BLaER1 (cell line): ENCODE data around the gene SHCBP1L.
A peak's percentile ranks its signal among the peaks of the same experiment; 100 is the strongest.
"Not testable (repeated sequence)": the region's sequence is repeated elsewhere in the genome, so short reads cannot be mapped to it uniquely, and the experiment has no call there.

ENCODE experiments used
- H3K27ac ChIP-seq: shearing (Covaris generic); formaldehyde crosslinking; 2 replicates; pipeline ENCODE4 v1.8.1; 2022
- H3K27me3 ChIP-seq: shearing (Covaris generic); formaldehyde crosslinking; 2 replicates; pipeline ENCODE4 v1.8.1; 2022
- H3K36me3 ChIP-seq: shearing (Covaris generic); formaldehyde crosslinking; 2 replicates; pipeline ENCODE4 v1.8.1; 2022
- H3K4me1 ChIP-seq: shearing (Covaris generic); formaldehyde crosslinking; 2 replicates; pipeline ENCODE4 v1.8.1; 2022
- H3K4me2 ChIP-seq: shearing (Covaris generic); formaldehyde crosslinking; 2 replicates; pipeline ENCODE4 v1.8.1; 2022
- H3K4me3 ChIP-seq: shearing (Covaris generic); formaldehyde crosslinking; 2 replicates; pipeline ENCODE4 v1.8.1; 2022
- H3K9ac ChIP-seq: shearing (Covaris generic); formaldehyde crosslinking; 2 replicates; pipeline ENCODE4 v1.8.1; 2022
- H3K9me3 ChIP-seq: shearing (Covaris generic); formaldehyde crosslinking; 2 replicates; pipeline ENCODE4 v1.8.1; 2022
- H4K20me1 ChIP-seq: shearing (Covaris generic); formaldehyde crosslinking; 2 replicates; pipeline ENCODE4 v1.8.1; 2022
- Cebpa-rat ChIP-seq: shearing (Covaris generic); IDR thresholded peaks from 2 replicates; pipeline ENCODE4 v1.8.1; 2022

The SHCBP1L gene

DNA sequence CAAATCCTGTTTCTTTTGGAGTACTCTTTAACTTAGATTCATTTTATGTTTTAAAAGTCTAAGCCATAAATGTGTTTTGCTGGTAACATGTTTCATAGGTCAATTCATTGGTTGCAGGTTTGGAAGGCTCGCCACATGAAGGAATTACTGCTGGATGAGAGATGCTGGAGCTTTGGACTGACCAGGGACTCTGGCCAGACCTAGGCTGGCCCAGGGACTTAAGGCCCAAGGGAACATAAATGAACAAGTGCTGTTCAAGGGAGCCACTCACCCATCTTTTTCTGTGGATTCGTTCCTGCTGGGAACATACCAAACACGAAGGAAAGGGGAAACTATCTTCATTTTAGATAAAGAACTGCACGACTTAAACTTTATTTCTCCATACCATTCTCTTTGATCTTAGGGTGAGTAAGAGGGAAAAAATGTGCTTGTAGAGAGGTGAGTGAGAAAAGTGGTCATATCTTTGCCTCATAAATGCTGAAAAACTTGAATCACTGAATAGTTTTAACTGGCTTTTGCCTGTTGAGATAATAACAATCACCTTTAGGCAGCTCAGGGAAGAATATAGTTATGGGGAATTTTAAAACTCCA lies 15.3 kb upstream of the SHCBP1L start:
- Histone ChIP-seq H3K9me3 (no peaks in the 10 kb centered on the region), H3K27ac (no peak overlapping the region), H3K9ac (no peak overlapping the region), H3K27me3 (no peaks in the 10 kb centered on the region), H3K4me1 (peaks cover 2% of the 10 kb centered on the region; the same call in 1 of the 2 replicates), H3K4me2 (no peak overlapping the region), H3K36me3 (no peaks in the 10 kb centered on the region), H4K20me1 (no peaks in the 10 kb centered on the region), H3K4me3 (no peak overlapping the region)
- TF ChIP-seq Cebpa-rat: no peak

DNA sequence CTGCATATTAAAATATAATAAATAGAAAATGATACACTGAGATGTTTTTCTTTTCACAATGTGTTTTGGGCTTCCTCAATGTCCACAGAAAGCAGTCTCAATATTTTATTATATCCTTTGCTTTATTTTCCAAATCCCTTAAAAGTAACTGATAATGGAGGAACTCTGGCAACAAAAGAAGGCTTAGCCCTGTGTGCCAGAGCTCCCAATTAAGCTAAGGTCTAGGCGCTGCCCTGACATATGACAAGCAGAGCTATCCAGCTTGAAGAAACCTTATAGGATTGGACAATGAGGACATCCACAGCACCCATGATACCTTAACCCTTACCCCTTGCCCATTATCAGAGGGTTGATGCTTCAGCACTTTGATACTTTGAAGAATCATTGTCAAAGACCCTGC lies 12.9 kb upstream of the SHCBP1L start:
- Histone ChIP-seq H3K9me3 (no peaks in the 10 kb centered on the region), H3K4me1 (peaks cover 9% of the 10 kb centered on the region), H3K4me3 (no peak overlapping the region), H3K27me3 (no peaks in the 10 kb centered on the region), H3K27ac (no peak overlapping the region), H3K4me2 (no peak overlapping the region), H3K9ac (no peak overlapping the region), H3K36me3 (no peaks in the 10 kb centered on the region), H4K20me1 (no peaks in the 10 kb centered on the region)
- no peak for TF ChIP-seq Cebpa-rat

DNA sequence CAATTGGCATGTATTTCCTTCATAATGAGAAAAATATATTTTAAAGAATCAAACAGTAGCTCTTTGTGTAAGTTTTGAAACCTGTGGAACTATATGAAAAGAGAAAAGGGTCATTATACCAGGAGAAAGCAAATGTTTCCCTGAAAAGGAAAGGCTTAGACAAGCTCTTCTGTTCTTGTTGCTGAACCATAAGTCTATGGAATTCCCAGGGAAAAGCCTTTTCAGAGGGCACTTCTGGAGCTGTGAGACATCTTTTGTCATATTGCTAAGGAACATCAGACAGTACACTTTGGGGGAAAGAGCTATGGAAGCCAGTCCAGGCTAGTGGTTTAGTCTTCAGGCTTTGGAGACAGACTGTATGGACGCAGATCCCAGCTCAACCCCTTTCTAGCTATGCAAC lies 12.1 kb upstream of the SHCBP1L start:
- Histone ChIP-seq H3K27me3 (no peaks in the 10 kb centered on the region), H4K20me1 (no peaks in the 10 kb centered on the region), H3K9ac (no peak overlapping the region), H3K4me3 (no peak overlapping the region), H3K9me3 (no peaks in the 10 kb centered on the region), H3K4me2 (no peak overlapping the region), H3K4me1 (peaks cover 9% of the 10 kb centered on the region), H3K36me3 (no peaks in the 10 kb centered on the region), H3K27ac (no peak overlapping the region)
- no peak for TF ChIP-seq Cebpa-rat

DNA sequence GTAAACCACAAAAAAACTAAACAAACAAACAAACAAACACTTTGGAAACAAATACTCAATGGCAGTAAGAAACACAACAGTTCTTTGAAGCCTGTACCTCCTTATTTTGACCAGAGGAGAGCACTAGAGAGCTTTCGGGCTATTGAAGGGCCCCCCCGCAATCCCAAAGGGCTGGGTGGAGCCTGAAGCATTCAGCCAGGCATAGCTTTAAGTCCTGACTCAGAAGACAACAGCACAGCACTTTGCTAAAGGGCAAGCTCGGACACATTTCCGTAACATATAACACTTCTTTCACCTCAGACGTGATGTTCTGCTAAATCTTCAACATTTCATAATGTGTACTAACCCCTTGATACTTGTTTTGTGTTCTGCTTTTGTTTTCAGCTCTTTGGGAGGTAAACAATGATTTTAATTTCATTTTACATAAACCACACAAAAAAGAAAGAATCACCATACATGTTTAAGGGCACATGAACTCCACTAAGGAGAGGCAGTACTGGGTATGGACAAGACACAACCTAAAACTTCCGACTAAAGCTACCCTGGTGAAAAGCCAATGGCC lies 9.7 kb upstream of the SHCBP1L start:
- H3K9me3 ChIP-seq: no peaks in the 10 kb centered on the region; the same call in 1 of the 2 replicates
- no peak overlapping the region for H3K4me3 ChIP-seq
- H3K4me1 ChIP-seq: peaks cover 9% of the 10 kb centered on the region
- TF ChIP-seq Cebpa-rat: no peak
- peak overlapping the region; percentile 62 for H3K4me2 ChIP-seq
- peak overlapping the region; percentile 27; the same call in 1 of the 2 replicates for H3K9ac ChIP-seq
- H3K36me3 ChIP-seq: no peaks in the 10 kb centered on the region
- H3K27ac ChIP-seq: peak overlapping the region; percentile 20; the same call in 1 of the 2 replicates
- H4K20me1 ChIP-seq: no peaks in the 10 kb centered on the region
- no peaks in the 10 kb centered on the region for H3K27me3 ChIP-seq

DNA sequence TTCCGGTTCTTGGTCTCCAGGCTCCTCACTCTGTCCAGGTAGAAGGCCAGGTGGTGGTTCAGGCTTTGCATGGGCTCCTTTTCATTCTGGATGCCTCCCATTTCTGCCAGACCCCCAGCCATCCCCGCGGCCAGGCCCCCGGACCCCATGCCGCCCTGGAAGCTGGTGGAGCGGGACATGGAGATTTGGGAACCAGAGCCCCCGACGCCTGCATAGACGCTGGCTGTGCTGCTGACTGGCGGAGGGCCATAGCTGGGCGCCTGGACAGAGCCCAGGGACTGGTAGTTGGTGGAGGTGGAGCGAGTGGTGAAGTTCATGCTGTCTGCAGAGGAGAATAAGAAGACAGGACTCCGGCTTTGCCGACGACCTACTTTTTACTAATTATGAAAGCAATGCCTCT lies 7.1 kb upstream of the SHCBP1L start:
- H4K20me1 ChIP-seq: no peaks in the 10 kb centered on the region
- no peak overlapping the region for H3K4me2 ChIP-seq
- no peak overlapping the region for H3K9ac ChIP-seq
- H3K27ac ChIP-seq: no peak overlapping the region
- no peak overlapping the region for H3K4me3 ChIP-seq
- H3K27me3 ChIP-seq: no peaks in the 10 kb centered on the region
- H3K36me3 ChIP-seq: no peaks in the 10 kb centered on the region
- H3K4me1 ChIP-seq: peaks cover 9% of the 10 kb centered on the region
- no peak for TF ChIP-seq Cebpa-rat
- no peaks in the 10 kb centered on the region; the same call in 1 of the 2 replicates for H3K9me3 ChIP-seq

DNA sequence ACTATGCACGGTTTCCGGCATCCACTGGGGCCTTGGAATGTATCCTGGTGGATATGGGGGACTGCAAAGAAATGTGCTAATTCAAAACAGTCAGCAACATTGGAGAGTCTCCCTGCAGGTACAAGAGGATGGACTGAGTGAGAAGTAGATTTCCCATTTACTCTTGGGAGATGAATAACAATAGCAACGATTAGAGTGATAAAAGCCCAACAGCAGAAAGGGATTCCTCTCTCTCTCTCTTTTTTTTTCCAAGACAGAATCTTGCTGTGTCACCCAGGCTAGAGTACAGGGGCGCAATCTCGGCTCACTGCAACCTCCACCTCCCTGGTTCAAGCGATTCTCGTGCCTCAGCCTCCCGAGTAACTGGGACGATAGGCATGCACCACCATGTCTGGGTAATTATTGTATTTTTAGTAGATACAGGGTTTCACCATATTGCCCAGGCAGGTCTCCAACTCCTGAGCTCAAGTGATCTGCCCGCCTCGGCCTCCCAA lies 5.0 kb upstream of the SHCBP1L start:
- Histone ChIP-seq H3K27me3 (no peaks in the 10 kb centered on the region), H3K9ac (no peak overlapping the region), H3K27ac (no peak overlapping the region), H3K4me3 (no peak overlapping the region), H3K36me3 (no peaks in the 10 kb centered on the region), H3K9me3 (peaks cover 3% of the 10 kb centered on the region), H4K20me1 (no peaks in the 10 kb centered on the region), H3K4me2 (no peak overlapping the region), H3K4me1 (peaks cover 4% of the 10 kb centered on the region)
- TF ChIP-seq Cebpa-rat: no peak

DNA sequence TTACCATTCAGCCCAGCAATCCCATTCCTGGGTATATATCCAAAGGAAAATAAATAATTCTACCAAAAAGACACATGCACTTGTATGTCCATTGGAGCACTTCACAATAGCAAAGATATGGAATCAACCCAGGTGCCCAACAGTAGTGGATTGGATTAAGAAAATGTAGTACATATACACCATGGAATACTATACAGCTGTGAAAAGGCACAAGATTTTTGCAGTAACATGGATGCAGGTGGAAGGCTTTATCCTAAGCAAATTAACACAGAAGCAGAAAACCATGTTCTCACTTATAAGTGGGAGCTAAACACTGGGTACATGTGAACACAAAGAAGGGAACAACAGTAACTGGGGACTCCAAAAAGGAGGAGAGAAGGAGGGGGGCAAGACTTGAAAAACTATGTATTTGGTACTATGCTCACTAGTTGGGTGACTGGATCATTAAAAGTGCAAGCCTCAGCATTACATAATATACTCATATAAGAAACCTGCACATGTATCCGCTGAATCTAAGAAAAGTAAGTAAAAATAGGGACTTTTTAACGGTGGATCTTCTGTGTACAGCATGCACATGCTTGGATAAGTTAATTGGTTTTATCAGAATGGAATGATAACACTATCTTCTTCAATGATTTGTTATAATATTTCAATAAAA lies 3.9 kb upstream of the SHCBP1L start:
- Histone ChIP-seq H3K4me1 (no peaks in the 10 kb centered on the region), H3K9ac (no peak overlapping the region), H4K20me1 (no peaks in the 10 kb centered on the region), H3K27ac (no peak overlapping the region), H3K27me3 (no peaks in the 10 kb centered on the region), H3K4me3 (no peak overlapping the region), H3K9me3 (peaks cover 10% of the 10 kb centered on the region), H3K36me3 (no peaks in the 10 kb centered on the region), H3K4me2 (no peak overlapping the region)
- no peak for TF ChIP-seq Cebpa-rat

DNA sequence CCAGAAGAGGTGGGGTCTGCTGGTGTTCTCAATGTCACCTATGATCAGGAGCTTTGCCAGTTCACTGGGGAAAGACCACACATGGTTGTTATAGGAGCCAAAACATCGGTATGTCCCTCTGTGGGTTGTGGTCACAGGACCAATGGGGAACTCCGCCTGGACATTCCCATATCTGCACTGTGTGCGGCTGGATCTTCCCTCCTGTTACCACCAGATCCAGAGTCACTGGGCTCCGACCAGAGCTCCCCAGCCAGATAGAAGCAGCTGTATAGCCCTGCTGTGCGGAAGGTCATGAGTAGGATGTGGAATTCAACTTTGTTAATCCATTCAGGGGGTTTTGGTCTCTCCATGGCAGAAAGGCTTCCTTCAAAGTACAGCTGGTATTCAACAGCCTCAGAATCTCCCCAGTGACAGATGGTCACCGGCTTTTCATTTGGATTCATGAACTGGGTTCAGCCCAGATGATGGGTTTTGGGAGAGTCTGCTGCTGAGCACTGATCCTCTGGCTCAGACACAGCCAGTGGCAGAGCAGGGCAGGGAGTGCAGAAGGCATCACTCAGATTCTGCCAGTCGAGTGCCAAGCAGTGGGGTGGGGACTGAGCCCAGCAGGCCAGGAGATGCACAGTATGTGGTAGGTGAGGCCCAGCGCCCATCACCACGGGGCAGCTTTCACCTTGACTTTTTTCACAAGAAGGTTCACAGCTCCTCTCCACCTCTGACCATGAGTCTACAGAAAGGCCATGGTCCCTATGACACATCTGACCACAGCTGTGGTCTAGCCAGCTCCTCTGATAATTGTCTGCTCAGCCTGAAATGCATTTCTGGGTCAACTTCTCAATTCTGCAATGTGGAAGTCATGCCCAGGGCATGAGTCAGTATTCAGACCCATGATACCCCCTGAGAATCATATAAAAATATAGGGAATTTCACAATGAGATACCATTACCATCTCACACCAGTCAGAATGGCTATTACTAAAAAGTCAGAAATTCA lies 2.9 kb upstream of the SHCBP1L start:
- Histone ChIP-seq H4K20me1 (no peaks in the 10 kb centered on the region), H3K4me3 (no peak overlapping the region), H3K27me3 (no peaks in the 10 kb centered on the region), H3K9ac (no peak overlapping the region), H3K36me3 (no peaks in the 10 kb centered on the region), H3K4me1 (no peaks in the 10 kb centered on the region), H3K9me3 (peaks cover 10% of the 10 kb centered on the region), H3K4me2 (no peak overlapping the region), H3K27ac (no peak overlapping the region)
- no peak for TF ChIP-seq Cebpa-rat

DNA sequence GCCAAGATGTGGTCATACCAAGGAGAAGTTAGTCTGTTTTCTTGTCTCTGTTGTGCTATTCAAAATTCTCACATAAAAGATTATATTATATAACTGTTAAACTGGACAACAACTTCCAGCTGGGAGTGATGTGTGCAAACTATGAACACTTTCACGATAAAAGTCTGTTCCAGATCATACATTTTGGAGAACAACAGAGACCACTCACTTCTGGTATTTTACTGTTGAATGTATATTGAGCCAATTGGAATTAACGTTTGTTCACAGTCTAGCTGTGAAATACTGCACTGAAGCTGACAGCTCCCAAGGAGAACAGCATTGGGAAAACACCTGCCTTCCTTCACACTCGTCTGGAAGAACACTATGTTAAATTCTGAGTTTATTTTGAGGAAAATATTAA lies 860 bp upstream of the SHCBP1L start:
- no peak overlapping the region for H3K4me2 ChIP-seq
- no peak overlapping the region for H3K27ac ChIP-seq
- no peaks in the 10 kb centered on the region for H3K36me3 ChIP-seq
- H3K9me3 ChIP-seq: peaks cover 10% of the 10 kb centered on the region
- H3K4me1 ChIP-seq: no peaks in the 10 kb centered on the region
- H3K4me3 ChIP-seq: no peak overlapping the region
- no peak overlapping the region for H3K9ac ChIP-seq
- no peak for TF ChIP-seq Cebpa-rat
- no peaks in the 10 kb centered on the region for H4K20me1 ChIP-seq
- H3K27me3 ChIP-seq: no peaks in the 10 kb centered on the region

DNA sequence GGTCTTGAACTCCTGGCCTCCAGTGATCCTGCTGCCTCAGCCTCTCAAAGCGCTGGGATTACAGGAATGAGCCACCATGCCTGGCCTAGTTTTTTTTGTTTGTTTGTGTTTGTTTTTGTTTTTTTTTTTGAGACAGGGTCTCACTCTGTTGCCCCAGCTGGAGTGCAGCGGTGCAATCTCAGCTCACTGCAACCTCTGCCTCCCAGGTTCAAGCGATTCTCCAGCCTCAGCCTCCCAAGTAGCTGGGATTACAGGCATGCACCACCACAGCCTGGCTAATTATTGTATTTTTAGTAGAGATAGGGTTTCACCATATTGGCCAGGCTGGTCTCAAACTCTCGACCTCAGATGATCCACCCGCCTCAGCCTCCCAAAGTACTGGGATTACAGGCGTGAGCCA lies 9.6 kb downstream of the SHCBP1L start:
- not testable (repeated sequence) for H3K4me3 ChIP-seq, H3K9me3 ChIP-seq, H3K27me3 ChIP-seq, H3K27ac ChIP-seq, H3K9ac ChIP-seq, H3K4me2 ChIP-seq, H3K36me3 ChIP-seq, H3K4me1 ChIP-seq, H4K20me1 ChIP-seq

DNA sequence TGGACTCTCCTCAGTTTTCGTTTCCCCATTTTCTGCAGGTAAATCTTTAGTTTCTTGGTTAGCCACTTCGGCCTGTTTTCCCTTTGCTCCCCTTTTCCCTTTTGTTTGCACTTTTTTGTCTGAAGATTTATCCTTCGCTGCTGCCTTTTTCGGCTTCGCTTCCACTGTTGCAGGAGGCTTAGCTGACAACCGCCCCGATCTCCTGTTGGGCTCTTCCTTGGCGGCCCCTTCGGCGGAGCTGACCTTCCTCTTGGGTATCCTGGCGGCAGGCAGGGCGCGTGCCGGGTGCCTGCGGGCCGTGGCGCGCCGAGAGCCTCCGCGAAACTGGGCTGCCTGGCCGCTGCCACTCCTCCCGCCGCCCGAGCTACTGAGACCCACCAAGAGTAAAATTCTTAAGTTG lies 10.8 kb downstream of the SHCBP1L start:
- H3K27me3 ChIP-seq, H4K20me1 ChIP-seq, H3K4me2 ChIP-seq, H3K4me3 ChIP-seq, H3K4me1 ChIP-seq, H3K9me3 ChIP-seq, H3K27ac ChIP-seq, H3K36me3 ChIP-seq, H3K9ac ChIP-seq: not testable (repeated sequence)
